ENCODE data around the gene LAIR2. TPM values are rescaled to one million over a fixed set of nuclear protein-coding genes. Genes with fewer than 3 reads are reported as not detected.

LAIR2 gene
- total RNA-seq, 2 experiments from 2014 or later, result 1.8 to 2.2 TPM

Other genes starting within 250 kb of the LAIR2 start
- not detected for gene LILRB5, start 245.6 kb upstream of the LAIR2 start, total RNA-seq
- not detected for gene LILRB2, start 221.7 kb upstream of the LAIR2 start, total RNA-seq
- gene LILRA5, start 189.7 kb upstream of the LAIR2 start, total RNA-seq, result not detected
- gene LILRA4, start 163.7 kb upstream of the LAIR2 start, total RNA-seq, result not detected
- 1 to 10 TPM; 7.4 to 9.3 TPM for gene LAIR1, start 137.9 kb upstream of the LAIR2 start, total RNA-seq
- gene TTYH1, start 87.4 kb upstream of the LAIR2 start, total RNA-seq, result under 1 TPM in 1 of 2 experiments, not detected in 1; 0.21 TPM
- gene LENG8, start 53.6 kb upstream of the LAIR2 start, total RNA-seq, result 100 to 1,000 TPM; 121 to 132 TPM
- 1 to 10 TPM; 4.3 to 4.4 TPM for gene LENG9, start 39.1 kb upstream of the LAIR2 start, total RNA-seq
- 1 to 10 TPM in 1 of 2 experiments, under 1 TPM in 1; 0.51 to 1.2 TPM for gene CDC42EP5, start 29.5 kb upstream of the LAIR2 start, total RNA-seq
- gene LILRA2, start 71.0 kb downstream of the LAIR2 start, total RNA-seq, result not detected
- gene LILRA1, start 90.8 kb downstream of the LAIR2 start, total RNA-seq, result not detected
- gene LILRB1, start 127.7 kb downstream of the LAIR2 start, total RNA-seq, result 1 to 10 TPM; 1.2 to 1.5 TPM
- gene LILRB4, start 160.2 kb downstream of the LAIR2 start, total RNA-seq, result not detected
- gene KIR3DL3, start 221.6 kb downstream of the LAIR2 start, total RNA-seq, result not detected
- gene KIR2DL3, start 235.7 kb downstream of the LAIR2 start, total RNA-seq, result under 1 TPM; 0.57 to 0.74 TPM